Measurements from ENCODE around the gene IL17RD. TPM values are rescaled to one million over a fixed set of nuclear protein-coding genes. Genes with fewer than 3 reads are reported as not detected.

IL17RD gene
- total RNA-seq, 2 experiments from 2014 or later, result not detected

GRCh38 chr3:57135964-57136719, 29.0 kb downstream of the IL17RD start:
- intact Hi-C loops (cut with micrococcal nuclease), result no loop called here
- CTCF ChIA-PET, result interaction anchor here (1.0 to 2.5 kb wide), 5 partner anchors 15 to 36 kb away, joined by 3 to 7 read pairs (median 4); no protein-coding TSS in a partner anchor
- POLR2A ChIA-PET, result no interaction called here
- Mint-ChIP-seq H3K27me3 (peaks cover 4% of the 10 kb centered on the region), H3K9me3 (no peaks in the 10 kb centered on the region), H3K4me3 (no peak overlapping the region), H3K27ac (no peak overlapping the region), H3K4me1 (ENCODE audit: low read depth) (no peaks in the 10 kb centered on the region), H3K36me3 (ENCODE audit: low read depth) (no peaks in the 10 kb centered on the region)
- DNase-seq (no peak), ATAC-seq (no peak)
- TF ChIP-seq CTCF (IDR thresholded peaks at IDR 0.05), result no peak

- no peaks in the 10 kb centered on the region for H3K36me3 Mint-ChIP-seq (ENCODE audit: low read depth)
- no peak overlapping the region for H3K4me3 Mint-ChIP-seq
- H3K4me1 Mint-ChIP-seq (ENCODE audit: low read depth), result no peaks in the 10 kb centered on the region
- intact Hi-C loops (cut with micrococcal nuclease), result no loop called here
- ATAC-seq (no peak), DNase-seq (no peak)
- ChIA-PET CTCF (no interaction called here), POLR2A (no interaction called here)
- TF ChIP-seq CTCF (IDR thresholded peaks at IDR 0.05), result no peak
- no peaks in the 10 kb centered on the region for H3K9me3 Mint-ChIP-seq
- H3K27ac Mint-ChIP-seq, result no peak overlapping the region
- peaks cover 6% of the 10 kb centered on the region for H3K27me3 Mint-ChIP-seq
Measured at GRCh38 chr3:57133157-57133556, 32.0 kb downstream of the IL17RD start.

- no peaks in the 10 kb centered on the region for H3K4me1 Mint-ChIP-seq (ENCODE audit: low read depth)
- intact Hi-C loops (cut with micrococcal nuclease), result no loop called here
- H3K4me3 Mint-ChIP-seq, result no peak overlapping the region
- H3K27ac Mint-ChIP-seq, result no peak overlapping the region
- no peaks in the 10 kb centered on the region for H3K36me3 Mint-ChIP-seq (ENCODE audit: low read depth)
- no peaks in the 10 kb centered on the region for H3K9me3 Mint-ChIP-seq
- no peak for TF ChIP-seq CTCF (IDR thresholded peaks at IDR 0.05)
- DNase-seq (no peak), ATAC-seq (no peak)
- ChIA-PET POLR2A (no interaction called here), CTCF (no interaction called here)
- peaks cover 6% of the 10 kb centered on the region for H3K27me3 Mint-ChIP-seq
Measured at GRCh38 chr3:57132674-57133073, 32.5 kb downstream of the IL17RD start.

GRCh38 chr3:57131210-57131588, 34.0 kb downstream of the IL17RD start:
- peaks cover 6% of the 10 kb centered on the region for H3K27me3 Mint-ChIP-seq
- no peaks in the 10 kb centered on the region for H3K36me3 Mint-ChIP-seq (ENCODE audit: low read depth)
- intact Hi-C loops (cut with micrococcal nuclease), result no loop called here
- ATAC-seq (no peak), DNase-seq (no peak)
- H3K4me3 Mint-ChIP-seq, result no peak overlapping the region
- ChIA-PET POLR2A (no interaction called here), CTCF (no interaction called here)
- no peak for TF ChIP-seq CTCF (IDR thresholded peaks at IDR 0.05)
- H3K9me3 Mint-ChIP-seq, result no peaks in the 10 kb centered on the region
- no peak overlapping the region for H3K27ac Mint-ChIP-seq
- no peaks in the 10 kb centered on the region for H3K4me1 Mint-ChIP-seq (ENCODE audit: low read depth)

- TF ChIP-seq CTCF (IDR thresholded peaks at IDR 0.05), result no peak
- ATAC-seq (no peak), DNase-seq (peak; percentile 5)
- ChIA-PET CTCF (no interaction called here), POLR2A (no interaction called here)
- peaks cover 6% of the 10 kb centered on the region for H3K27me3 Mint-ChIP-seq
- H3K4me3 Mint-ChIP-seq, result no peak overlapping the region
- intact Hi-C loops (cut with micrococcal nuclease), result no loop called here
- no peaks in the 10 kb centered on the region for H3K36me3 Mint-ChIP-seq (ENCODE audit: low read depth)
- no peak overlapping the region for H3K27ac Mint-ChIP-seq
- H3K4me1 Mint-ChIP-seq (ENCODE audit: low read depth), result no peaks in the 10 kb centered on the region
- no peaks in the 10 kb centered on the region for H3K9me3 Mint-ChIP-seq
Measured at GRCh38 chr3:57130571-57131209, 34.5 kb downstream of the IL17RD start.
